Stromal cell of bone marrow (primary cell): ENCODE measurements around the gene AGGF1.
"Not testable (repeated sequence)": the region's sequence is repeated elsewhere in the genome, so short reads cannot be mapped to it uniquely, and the experiment has no call there.

Experiments
- DNase-seq: peaks from one replicate; pipeline ENCODE4 v3.0.0-alpha.2; 2012; ENCODE audit warnings: low read depth

Gene AGGF1

GRCh38 chr5:77030097-77031071, at the start of gene AGGF1:
TSS of gene AGGF1 (plus strand) at chr5:77030404. CDS start at chr5:77030767, 363 bp downstream.
- DNase-seq = peak; percentile 87

GRCh38 chr5:76980518-76981144, 49.6 kb upstream of the AGGF1 start:
- no peak for DNase-seq

DNA sequence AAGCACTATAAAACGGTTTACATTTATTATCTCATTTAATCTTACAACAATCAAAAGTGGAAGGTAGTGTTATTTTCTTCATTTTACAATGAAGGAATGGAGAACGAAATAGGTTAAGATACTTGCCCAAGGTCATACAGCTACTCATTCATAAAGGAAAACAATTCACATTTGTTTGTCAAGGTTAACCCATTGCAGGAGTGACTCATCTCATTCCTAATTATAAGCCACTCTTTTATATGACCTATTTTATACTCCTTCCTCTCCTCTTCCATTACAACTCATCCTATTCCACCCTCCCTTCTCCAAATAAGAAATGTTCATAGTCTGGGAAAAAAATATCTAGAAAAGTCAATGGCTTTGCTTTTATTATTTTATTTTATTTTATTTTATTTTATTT, 47.8 kb upstream of the AGGF1 start:
- DNase-seq = no peak

DNA sequence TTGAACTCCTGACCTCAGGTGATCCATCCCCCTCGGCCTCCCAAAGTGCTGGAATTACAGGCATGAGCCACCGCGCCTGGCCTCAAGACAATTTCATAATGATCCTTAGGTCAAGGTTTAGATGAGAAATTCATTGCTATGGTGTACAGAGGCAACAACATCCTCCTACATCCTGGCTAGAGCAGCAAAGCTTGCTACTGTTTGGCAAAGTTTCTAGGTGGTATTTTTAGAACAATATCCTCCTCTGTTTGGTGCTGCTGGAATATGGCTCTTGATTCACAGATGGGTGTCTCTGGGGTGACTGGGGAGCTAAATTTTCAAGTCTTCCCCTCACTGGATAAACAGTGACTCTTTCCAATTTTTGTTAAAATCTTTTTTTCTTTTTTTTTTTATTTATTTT, 46.7 kb upstream of the AGGF1 start:
- no peak for DNase-seq

DNA sequence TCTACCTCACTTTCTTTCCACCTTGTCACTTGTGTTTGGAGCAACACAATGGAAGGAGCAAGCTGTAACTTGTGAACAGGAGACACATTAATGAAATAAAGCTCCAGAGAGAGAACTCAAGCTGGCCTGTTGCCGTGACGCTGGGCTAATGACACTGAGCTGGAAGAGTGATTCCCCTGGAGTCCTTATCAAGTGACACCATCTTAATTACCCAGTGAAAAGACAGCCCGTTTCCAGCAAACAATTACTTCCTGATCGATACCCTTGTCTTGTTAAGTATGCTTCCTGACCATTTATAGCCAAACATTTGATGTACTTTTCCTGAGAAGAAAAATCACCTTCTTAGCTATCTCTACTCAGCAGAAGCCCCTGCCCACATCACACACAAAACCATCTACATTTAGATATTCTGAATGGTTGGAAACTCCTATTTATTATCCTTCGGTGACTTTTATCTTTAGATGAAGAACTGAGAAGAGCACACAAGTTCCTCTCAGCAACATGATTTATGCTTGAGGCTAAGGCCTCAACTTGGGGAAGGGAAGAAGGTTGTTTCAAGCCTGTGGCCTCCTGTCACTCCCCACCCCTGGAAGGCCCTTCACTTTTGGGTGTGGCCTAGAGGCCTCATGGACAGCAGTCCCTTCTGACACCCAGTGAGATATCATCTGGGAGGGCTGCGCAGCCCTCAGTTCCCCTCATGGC, 43.2 kb upstream of the AGGF1 start:
- no peak for DNase-seq

DNA sequence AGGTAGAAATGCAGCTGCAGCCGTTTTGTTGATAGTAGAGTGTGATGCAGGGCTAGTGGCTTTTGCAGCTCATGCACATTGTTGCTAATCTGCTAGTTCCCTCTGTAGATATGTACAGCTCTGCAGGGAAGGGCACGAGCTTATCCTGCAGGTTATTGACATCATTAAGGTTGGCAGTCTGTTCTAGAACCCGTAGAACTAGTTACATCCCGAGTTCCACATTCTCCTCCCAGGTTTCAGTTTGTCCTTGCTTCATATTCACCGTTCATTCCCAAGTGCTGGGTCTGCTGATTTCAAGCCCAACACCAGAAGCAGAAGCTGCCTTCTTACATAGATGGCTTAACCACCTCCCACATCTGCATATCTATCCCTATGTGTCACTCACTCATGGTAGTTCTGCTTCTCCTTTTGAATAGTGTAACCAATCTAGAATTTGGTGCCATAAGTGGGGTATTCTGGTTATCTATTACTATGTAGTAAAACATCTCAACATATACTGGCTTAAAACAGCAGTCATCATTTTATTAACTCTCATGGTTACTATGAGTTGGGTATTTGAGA, 39.2 kb upstream of the AGGF1 start:
- no peak for DNase-seq

- not testable (repeated sequence) for DNase-seq
Measured at GRCh38 chr5:76993436-76993835, 36.8 kb upstream of the AGGF1 start.

- no peak for DNase-seq
Measured at GRCh38 chr5:76994337-76994736, 35.9 kb upstream of the AGGF1 start.

DNA sequence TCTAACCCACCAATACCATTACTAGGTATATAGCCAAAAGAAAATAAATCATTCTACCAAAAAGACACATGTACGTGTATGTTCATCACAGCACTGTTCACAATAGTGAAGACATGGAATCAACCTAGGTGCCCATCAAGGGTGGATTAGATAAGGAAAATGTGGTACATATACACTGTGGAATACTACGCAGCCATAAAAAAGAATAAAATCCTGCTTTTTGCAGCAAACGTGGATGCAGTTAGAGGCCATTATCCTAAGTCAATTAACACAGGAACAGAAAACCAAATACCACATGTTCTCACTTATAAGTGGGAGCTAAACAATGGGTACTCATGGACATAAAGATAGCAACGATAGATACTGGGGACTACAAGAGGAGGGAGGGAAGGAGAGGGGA, 32.0 kb upstream of the AGGF1 start:
- DNase-seq = not testable (repeated sequence)

DNA sequence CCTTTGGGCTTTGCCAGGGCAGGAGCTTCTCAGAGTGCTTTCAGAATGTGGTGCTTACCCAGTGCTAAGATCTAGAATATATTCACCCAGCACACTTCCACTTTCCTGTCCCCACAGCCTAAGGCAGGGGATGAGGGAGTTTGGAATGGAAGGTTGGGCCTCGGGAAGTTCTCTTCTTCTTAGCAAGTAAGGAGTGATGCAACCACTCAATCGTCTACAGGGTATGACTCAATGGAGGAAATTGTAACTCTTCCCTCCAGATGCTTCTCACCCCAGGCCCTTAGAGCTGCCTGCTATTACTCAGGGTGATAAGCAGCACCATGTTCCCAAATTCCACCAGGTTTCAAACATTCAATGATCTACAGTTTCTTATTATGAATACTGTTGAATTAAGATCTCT, 30.8 kb upstream of the AGGF1 start:
- DNase-seq = peak; percentile 13

GRCh38 chr5:77003246-77003645, 27.0 kb upstream of the AGGF1 start:
- DNase-seq = no peak

DNA sequence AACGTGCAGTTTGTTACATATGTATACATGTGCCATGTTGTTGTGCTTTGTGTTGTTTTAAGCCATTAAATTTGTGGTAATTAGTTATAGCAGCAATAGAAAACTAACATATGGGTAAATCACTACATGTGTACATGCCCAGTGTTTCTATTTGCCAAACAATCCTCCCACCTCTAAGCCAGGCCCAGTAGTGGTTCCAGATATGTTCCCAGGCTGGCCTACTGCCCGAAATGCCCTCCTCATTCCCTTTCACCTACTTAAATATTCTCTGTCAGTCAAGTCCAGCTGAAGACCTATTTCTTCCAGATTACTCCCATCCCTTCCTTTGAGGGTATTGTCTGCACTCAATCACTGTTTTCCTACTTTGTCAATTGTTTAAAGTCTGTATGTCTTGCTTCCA, 24.1 kb upstream of the AGGF1 start:
- DNase-seq = no peak

GRCh38 chr5:77008413-77008812, 21.8 kb upstream of the AGGF1 start:
- no peak for DNase-seq

- no peak for DNase-seq
Measured at GRCh38 chr5:77010243-77010642, 20.0 kb upstream of the AGGF1 start.

DNA sequence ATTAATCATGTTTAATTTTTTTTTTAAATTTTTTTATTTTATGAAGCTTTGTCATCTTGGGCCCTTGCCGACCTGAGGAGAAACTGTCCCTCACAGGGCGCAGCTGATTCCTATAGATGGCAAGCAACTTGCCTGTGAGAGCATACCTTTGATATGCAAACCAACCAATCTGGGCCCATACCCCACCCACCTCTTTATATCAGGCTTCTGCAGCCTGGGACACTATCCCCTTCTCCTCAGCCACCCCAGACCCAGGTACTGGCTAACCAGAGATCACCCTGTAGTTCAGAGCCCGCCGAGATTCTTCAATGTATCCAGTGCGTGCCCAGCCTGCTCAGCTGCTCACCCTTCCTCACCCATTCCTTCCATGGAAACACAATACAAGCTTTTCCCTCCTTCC, 18.7 kb upstream of the AGGF1 start:
- no peak for DNase-seq

DNA sequence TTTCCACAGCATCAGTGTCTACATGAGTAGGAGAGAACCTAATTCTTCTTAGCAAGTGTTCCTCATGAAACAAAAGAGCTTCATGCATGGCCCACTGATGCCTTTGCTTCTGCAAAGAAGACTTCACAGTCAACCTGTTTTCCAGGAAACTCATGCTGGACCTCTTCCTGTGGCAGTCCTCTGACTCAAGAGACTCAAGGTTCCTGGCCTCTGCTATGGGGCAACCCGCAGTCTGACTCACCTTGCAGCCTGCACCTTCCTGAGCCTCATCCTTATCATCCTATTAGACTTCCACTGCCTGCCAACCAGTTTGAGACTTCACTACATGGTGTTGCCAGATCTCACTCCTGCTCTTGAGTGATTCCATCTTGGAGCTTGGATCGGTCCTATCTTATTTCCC, 17.6 kb upstream of the AGGF1 start:
- DNase-seq = no peak

GRCh38 chr5:77015938-77016569, 14.2 kb upstream of the AGGF1 start:
- peak; percentile 45 for DNase-seq

GRCh38 chr5:77016962-77017361, 13.2 kb upstream of the AGGF1 start:
- DNase-seq = no peak

DNA sequence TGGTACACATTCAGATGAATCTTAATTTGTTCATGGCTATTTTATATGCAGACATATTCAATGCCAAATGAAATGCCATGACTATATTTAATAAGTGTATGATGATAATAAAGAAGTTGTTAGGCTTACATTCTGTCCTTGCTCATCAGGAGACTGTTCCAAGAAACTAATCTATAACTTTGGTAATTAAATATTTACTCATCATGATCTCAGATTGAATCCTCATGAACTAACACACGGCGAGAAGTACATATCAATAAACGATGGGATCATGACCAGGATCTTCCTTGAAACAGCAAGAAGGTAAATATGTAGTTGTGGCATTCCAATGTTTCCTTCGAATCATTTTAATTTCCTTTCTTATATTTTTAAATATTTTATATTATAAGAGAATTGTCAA, 12.5 kb upstream of the AGGF1 start:
- DNase-seq = no peak

- DNase-seq = no peak
Measured at GRCh38 chr5:77022511-77023417, 7.4 kb upstream of the AGGF1 start.

GRCh38 chr5:77024490-77024889, 5.7 kb upstream of the AGGF1 start:
- DNase-seq = no peak
